OCI-M2 (cell line): ENCODE measurements around the gene TMPRSS3.

ENCODE experiments used
- DNase-seq: peaks from one replicate; lab custom pipeline; 2025; ENCODE audit not compliant: unreplicated experiment; lab: John Stamatoyannopoulos, UW

TMPRSS3 gene

DNA sequence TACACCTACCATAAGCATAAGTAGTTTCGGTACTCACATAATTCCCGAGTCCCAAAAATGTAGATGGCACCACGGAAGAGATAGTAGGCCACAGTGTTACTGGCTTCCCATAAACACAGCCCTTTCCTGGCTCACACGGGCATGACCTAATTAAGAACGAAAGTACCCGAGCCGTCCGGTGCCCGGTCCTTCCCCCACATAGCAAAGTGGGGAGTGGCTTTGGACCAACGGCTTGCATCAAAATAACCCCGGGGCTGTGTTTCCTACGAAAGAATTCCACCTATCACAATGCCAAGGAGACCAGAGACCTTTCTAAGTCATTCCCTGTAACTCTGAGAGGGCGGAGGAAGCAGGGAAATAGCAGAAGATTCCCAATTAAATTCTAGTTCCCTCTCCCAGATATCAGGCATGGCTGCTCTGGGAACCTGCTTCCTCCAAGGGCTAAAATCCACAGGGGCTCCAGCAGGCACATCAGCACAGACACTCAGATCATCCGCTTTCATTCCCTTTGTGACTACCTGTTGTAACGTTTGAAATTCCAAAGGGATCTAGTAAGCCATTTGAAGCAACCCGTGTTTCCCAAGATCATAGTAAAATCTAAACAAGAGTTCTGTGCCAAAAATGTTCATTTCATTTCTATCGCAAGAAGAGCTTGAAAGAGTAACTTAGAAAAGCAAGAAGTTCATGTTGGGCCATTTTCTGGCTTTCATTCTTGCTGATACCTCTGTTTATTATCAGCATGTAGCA is at the start of gene TMPRSS3:
Gene TMPRSS3, minus strand, starts transcription at position 148 of the 747 bp plus-strand sequence. CDS start 635 bp downstream, outside the sequence.
- no peak for DNase-seq

DNA sequence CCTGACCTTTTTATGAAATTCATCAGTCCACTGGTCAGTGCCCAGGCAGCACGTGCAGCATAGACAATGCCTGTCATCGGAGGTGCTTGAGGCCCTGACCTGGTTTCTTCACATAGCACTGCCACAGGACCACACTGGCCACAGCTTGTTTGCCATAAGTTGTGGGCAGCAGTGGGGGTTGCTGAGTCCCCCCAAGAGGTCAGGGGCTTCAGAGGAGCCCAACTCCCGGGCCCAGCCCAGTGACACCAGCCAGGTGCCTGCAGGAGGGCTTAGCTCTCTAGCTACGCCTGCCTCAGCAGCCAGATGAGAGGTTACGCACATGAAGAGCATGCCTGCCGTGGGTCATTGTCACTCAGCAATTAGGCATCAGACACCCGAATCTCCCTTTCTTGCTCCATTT is 49.5 kb upstream of the TMPRSS3 start:
- DNase-seq = no peak

DNA sequence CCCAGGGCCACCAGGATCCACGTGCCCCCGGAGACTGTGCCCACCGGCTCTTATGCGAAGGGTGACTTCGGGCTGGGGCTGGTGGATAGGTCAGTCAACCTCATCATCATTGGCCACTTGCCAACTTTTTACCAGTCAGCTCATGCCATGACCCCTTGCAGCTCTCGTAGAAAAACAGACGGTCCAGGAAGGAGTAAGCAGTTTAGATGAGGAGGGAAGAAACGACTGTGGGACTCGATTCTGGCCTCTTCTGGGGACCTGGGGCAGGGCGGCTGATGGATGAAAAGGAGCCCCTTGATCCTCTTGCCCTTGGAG is 48.9 kb upstream of the TMPRSS3 start:
- DNase-seq = no peak

DNA sequence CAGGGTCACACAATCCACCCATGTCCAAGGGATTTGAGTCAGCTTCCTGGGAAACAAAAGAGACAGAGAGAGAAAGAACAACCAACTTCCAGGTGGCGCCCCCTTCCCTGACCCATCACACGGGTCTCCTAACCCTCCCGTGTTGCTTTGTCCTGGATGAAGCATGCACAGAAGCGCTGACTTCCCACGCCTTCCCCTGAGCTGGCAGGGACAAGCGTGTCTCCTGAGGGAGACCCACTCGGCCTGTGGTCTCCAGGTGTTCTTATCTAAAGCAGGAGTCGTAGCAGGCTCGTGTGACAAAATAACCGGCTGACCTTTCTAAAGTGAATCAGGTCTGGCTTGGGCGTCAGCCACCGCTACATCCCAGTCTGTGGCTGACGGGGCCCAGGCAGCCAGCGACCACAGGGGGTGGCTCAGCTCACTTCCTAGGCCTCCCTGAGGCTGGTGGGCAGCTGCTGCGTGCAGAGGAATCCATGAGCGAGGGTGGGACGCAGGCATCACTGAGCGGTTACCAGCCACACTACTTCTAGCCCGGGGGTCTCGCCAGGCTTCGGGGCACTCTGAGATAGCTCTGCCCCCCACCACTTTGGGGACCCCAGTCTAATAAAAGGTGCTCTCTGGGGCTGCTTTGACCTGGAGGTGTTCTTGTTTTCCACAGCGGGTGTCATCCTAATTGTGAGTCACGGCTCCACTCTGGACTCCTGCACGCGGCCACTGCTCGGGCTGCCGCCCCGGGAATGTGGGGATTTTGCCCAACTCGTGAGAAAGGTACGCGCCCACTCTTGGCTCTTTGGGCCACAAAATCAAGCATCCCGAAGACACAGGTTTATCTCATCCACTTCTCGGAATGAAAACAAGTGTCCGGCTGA is 48.3 kb upstream of the TMPRSS3 start:
- no peak for DNase-seq

DNA sequence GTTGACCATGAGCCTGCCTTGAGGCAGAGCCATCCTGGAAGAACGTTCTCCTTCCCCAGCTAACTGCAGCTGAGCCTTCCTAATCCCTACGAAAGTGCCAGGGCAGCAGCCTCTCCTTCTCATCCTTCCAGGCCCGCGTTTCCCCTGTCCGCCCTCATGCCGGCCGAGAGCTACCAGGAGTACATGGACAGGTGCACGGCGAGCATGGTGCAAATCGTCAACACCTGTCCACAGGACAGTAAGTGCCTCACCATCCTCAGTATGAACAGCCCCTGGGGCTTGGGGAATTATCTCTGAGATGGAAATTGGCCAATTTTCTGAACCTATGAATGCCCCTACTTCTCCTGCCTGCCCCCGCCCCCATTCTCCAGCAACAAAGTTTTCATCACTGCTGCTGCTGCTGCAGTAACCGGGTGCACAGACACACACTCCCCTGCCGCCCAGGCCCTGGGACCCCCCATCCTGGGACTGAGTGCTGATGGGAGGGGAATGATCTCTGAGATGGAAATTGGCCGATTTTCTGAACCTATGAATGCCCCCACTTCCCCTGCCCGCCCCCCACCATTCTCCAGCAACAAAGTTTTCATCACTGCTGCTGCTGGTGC is 47.4 kb upstream of the TMPRSS3 start:
- DNase-seq = no peak

DNA sequence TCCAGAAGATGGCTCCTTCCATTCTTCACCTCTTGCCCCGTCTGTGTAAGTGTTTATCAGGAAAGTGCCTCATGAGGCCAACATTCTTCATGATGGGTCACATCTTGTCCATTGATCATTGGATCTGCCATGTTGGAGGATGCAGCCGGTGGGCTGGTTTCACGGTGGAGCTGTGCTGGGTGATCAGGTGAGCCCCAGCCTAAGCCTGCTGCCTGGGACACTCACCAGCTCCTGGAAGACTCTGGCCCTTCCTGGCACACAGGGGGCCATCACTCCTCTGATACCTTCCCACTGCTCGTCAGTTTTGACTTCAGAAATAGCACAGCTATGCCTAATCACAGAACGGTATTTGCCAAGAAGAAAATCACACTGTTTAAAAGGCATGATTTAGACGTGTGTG is 46.1 kb upstream of the TMPRSS3 start:
- DNase-seq = no peak

DNA sequence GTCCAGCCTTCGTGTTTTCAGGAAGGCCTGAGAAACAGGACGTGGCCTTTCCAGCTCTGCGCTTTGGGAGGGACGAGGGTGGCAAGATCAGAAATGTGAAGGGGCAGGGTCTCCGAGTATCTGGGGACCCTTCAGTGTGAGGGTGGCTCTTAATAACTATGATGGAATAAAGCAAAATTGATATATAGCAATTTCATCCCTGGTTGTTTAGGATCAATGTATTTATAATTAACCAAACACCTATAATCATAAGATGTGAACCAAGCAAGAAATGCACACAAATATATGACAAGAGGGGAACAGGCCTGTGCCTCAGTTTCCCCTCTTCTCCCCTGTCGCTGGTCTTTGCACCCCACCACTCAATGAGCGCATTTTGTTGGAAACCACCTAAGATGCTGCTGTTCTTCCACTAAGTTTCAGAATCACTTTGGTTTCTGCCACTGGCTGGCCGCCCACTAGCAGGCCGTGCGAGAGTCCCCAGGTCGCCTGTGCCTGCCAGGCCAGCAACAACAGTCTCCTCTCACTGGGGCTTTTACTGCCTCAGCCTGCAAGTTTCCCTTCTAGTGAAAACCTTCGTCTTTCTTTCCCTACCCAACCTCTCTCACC is 44.4 kb upstream of the TMPRSS3 start:
- no peak for DNase-seq

DNA sequence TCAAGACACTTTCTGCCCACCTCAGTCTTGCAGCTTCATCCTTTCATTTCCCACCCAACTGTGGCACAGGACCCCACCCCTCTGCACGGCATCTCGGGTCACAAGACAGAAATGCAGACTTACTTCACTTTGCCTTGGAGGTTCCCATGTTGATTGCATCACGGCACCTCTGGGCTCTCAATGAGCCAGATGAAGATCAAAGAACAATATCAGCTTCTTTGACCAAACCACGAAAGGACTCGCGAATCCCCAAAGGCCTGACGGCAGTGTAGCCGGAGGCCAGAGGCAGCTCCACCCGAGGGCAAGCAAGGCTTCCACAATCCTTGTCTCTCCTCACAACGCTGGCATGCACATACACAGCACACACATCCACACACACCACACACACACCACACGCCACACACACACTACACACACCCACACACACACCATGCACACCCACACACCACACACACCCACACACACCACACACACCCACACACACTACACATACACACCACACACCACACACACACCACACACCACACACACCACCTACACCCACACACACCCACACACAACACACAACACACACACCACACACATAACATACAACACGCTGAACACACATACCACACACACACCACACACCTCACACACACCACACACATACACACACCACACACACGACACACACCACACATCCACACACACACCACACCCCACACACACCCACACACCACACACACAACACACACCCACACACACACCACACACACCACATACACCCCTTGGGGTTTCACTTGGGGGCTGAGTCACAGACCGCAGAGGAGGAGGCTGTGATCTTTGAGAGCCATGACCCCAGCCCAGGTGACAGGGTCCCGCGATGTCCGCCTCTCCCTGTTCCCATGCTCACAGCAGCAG is 43.7 kb upstream of the TMPRSS3 start:
- no peak for DNase-seq

DNA sequence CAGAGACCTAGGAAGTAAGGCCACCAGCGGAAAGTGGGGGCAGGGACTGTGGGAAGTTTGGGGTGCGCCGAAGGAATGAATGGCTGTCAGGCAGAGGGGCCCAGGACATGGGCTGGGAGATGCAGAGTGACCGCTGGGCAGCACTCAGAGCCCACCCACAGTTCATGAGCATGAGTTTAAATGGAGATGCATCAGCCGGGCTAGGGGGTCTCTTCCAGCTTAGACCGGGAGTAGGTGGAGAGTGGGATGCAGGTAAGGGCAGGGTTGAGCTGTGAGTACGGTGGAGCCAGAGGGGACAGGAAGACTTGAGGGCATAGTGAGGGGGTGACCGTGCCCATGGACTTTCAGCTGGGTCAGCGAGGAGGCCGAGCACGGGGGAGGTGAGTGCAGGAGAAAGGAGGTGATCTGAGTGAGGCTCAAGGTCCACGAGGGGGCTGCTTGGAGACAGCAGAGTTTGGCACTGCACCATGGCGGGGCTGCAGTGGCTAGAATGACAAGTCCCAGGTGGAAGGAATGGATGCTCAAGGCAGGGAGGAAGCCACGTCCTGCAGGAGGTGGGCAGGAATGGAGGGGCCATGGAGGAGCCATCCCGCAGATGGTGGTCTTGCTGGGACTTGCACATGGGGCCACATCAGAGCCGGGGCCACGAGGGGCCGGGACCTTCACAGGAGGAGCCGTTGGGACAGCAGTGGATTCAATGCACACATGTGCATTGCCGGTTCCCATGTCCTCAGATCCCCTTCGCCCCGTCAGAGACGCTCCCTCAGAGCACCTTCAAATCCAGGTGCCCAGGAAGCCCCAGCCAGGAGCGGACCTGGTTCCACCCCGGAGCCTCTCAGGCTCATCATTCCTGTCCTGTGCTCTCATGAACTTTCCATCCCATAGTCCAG is 42.7 kb upstream of the TMPRSS3 start:
- DNase-seq = no peak

DNA sequence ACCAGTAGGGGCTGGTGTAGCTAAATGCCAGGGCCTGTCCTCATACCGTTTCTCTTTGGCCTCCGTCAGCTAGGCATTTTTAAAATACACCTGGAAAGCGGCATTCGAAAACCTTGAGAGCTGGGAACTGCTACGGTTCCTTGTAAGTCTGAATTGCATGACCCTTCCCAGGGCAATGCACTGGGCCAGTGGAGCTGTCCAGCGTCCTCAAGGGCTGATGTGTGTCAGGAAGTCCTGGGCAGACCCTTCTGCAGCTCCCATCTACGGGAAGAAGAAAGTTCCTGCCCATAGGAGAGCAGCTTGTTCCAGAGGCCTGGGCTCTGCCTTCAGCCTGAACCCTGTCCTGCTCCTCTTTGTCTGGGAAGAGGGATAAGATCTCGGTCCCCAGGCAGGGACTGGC is 41.9 kb upstream of the TMPRSS3 start:
- DNase-seq = no peak

DNA sequence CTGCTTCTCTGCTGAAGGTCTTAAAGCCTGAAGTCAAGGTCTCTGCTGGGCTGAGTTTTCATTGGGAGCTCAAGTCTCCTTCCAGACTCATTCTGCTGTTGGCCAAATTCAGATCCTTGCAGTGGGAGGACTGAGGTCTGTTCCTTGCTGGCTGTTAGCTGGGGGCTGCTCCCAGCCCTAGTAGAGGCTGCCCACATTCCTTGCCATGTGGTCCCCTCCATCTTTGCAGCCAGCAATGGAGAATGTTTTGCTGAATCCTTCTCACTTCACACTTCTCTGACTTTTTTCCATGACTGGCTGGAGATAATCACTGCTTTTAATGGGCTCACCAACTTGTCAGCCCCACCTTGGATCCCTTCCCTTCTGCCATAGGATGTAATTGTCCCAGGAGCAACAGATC is 41.1 kb upstream of the TMPRSS3 start:
- DNase-seq = no peak

DNA sequence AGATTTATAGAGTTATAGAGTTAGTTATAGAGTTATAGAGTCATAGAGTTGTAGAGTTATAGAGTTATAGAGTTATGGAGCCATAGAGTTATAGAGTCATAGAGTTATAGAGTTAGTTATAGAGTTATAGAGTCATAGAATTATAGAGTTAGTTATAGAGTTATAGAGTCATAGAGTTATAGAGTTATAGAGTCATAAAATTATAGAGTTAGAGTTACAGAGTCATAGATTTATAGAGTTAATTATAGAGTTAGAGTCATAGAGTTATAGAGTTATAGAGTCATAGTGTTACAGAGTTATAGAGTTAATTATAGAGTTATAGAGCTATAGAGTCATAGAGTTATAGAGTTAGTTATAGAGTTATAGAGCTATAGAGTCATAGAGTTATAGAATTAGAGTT is 40.0 kb upstream of the TMPRSS3 start:
- DNase-seq = no peak

DNA sequence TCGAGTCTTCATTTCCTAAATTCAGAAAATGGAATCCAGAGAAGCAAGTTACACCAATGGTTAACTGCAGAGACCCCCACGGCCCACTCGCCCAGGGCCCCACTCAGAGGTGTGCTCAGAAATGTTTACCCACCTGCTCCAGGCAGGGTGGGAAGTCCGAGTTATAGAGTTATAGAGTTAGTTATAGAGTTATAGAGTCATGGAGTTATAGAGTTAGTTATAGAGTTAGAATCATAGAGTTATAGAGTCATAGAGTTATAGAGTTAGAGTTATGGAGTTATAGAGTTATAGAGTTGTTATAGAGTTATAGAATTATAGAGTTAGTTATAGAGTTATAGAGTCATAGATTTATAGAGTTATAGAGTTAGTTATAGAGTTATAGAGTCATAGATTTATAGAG is 39.5 kb upstream of the TMPRSS3 start:
- no peak for DNase-seq

DNA sequence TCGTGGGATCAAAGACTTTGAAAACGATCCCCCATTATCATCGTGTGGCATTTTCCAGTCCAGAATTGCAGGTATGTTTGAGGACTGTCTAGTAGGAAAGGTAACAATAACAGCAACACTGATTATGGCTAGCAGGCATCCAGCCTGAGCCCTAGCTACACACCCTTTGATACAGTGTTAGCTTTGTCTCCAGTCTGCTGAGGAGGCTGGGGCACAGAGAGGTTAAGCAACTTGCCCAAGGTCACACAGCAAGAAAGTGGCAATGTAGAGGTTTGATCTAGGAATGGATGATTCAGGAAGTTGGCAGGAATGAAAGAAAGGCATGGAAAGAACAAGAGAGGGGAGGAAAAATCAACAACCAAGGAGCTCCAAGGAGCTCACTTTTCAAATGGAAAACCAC is 39.0 kb upstream of the TMPRSS3 start:
- no peak for DNase-seq

DNA sequence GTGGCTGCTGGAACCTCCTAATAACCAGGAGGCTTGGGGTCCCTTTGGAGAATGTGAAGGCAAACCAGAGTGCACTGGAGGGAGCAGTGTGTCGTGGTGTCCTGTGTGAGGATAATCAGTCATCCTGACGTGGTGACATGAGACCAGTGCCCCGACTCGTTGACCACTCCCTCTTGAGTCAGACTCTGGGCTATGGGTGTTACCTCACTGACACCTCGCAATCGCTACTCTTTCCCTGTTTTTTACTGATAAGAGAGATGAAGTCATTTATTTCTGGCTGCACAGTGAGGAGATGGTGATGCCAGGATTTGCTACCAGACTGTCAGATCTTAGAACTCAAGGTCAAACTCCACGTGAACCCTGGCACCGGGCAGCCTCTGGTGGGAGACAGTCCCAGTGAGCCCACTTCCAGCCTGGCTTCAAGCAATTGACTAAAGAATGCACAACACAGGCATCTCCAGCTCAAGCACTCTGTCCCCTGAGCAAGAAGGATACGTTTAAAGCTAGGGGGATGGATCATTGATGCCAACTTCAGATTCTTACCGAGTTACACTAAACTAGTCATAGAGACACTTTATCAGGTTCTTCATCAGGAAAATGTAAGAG is 38.2 kb upstream of the TMPRSS3 start:
- peak; percentile 55 for DNase-seq

DNA sequence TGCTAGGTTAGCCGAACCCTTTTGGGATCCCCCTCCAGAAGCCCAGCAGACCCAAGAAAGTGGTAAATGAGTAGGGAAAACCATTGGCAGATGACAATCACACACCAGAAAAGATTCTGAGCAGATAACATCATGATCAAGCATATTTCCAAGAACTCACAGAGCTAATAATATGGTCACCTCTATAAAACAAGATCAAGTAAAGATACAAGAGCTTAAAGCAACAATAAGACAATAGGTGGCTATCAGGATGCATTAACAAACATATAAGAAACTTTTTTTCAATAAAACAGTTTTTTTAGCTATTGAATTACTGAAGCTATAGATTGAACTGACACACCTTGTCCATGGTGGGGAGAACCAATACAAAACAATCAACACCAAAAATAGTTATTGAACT is 36.8 kb upstream of the TMPRSS3 start:
- no peak for DNase-seq

DNA sequence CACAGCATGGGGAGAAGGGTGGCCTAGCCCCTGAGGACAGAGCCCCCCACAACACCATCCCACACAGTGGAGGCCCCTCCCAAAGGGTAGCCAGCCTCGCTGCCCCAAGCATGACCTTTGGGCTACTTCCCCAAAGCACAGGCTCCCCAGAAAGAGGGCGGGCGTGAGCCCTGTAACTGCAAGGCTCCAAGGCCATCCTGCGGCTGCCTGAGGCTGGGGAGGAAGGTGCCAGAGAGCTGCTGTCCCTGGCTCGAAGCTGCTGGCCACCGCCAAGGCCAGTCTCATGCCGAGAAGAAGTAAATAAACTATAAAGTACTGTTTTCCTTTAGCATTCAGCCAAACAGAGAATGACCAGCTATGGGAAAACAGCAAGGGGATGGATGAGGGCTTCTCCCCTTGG is 35.3 kb upstream of the TMPRSS3 start:
- no peak for DNase-seq

DNA sequence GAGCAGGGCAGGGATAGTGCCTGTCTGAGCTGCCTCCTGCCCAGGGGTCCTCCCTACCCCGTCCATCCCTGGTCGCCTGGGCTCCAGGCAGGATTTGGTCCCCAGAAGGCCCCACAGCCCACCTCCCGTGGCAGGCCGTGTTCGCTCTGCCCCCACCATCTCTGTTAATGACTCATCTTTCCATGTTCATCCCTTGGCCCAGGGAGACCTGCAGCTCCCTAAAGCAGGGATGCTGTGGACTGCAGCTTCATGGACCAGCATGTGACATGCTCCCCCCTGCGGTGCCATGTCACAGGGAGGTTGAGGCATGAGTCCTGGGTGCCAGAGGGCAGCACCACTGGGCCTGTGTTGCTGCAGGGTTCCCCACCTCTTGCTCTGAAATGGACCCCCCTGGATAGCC is 34.7 kb upstream of the TMPRSS3 start:
- DNase-seq = no peak

DNA sequence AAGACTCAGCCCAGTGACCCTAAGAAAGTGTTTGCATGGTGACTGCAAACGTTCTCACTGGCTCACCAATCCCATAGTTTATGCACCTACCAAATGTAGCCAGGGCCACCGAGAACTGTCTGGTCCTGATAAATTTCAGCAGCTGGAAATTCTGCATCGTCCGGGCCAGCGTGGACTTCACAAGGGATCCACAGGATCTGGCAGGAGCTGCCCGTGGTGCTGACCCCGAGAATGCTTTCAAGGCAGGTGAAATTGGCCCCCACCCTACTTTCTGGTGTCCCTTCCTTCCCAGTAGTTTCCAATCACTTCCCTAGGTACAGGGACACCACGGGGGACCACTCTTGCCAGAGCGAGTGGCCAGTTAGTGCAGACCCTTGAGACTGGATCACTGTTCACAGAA is 34.0 kb upstream of the TMPRSS3 start:
- no peak for DNase-seq
